GM10266 (cell line): ENCODE data around the gene DYNC2I2.
"Not testable (repeated sequence)": the region's sequence is repeated elsewhere in the genome, so short reads cannot be mapped to it uniquely, and the experiment has no call there.

ENCODE experiments used
- DNase-seq: peaks from one replicate; pipeline ENCODE4 v3.0.0; 2012; ENCODE audit errors: extremely low spot score
- TF ChIP-seq, protein P1 (sequence below): IDR thresholded peaks from 2 replicates; pipeline ENCODE4 v1.5.1; 2012; ENCODE audit warnings: mild to moderate bottlenecking, low read depth; ENCODE audit not compliant: control insufficient read depth, insufficient read depth; ENCODE audit errors: missing control alignments

DYNC2I2 gene

DNA sequence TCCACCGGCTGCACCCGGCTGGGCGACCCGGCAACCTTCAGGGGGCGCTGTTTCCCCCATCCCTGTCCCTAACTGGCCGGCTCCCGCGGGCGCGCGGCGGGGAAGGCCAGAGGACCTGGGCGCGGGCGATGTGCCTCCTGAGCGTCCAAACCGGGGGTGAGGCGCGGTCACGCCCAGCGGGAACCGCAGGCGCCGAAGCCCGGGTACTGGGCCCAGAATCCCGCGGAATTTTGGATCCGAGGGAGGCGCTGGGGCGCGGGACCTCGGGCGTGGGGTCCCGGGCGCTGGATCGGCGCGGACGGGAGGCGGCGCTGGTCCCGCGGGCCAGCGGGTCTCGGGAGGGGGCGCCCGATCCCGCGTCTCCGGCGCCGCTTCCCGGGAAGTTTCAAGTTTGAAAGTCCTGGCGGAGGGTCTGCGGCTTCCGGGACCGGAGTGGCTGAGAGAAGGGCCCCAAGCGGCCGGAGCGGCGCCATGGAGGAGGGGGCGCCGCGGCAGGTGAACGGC lies 45.9 kb upstream of the DYNC2I2 start, which contains the start of gene PKN3:
TSS of gene PKN3 (plus strand) at position 59 of the 504 bp plus-strand sequence. CDS start at position 472, 413 bp downstream.
- peak; percentile 97 for DNase-seq
- TF ChIP-seq, protein P1, sequence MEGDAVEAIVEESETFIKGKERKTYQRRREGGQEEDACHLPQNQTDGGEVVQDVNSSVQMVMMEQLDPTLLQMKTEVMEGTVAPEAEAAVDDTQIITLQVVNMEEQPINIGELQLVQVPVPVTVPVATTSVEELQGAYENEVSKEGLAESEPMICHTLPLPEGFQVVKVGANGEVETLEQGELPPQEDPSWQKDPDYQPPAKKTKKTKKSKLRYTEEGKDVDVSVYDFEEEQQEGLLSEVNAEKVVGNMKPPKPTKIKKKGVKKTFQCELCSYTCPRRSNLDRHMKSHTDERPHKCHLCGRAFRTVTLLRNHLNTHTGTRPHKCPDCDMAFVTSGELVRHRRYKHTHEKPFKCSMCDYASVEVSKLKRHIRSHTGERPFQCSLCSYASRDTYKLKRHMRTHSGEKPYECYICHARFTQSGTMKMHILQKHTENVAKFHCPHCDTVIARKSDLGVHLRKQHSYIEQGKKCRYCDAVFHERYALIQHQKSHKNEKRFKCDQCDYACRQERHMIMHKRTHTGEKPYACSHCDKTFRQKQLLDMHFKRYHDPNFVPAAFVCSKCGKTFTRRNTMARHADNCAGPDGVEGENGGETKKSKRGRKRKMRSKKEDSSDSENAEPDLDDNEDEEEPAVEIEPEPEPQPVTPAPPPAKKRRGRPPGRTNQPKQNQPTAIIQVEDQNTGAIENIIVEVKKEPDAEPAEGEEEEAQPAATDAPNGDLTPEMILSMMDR, result peak; percentile 93

DNA sequence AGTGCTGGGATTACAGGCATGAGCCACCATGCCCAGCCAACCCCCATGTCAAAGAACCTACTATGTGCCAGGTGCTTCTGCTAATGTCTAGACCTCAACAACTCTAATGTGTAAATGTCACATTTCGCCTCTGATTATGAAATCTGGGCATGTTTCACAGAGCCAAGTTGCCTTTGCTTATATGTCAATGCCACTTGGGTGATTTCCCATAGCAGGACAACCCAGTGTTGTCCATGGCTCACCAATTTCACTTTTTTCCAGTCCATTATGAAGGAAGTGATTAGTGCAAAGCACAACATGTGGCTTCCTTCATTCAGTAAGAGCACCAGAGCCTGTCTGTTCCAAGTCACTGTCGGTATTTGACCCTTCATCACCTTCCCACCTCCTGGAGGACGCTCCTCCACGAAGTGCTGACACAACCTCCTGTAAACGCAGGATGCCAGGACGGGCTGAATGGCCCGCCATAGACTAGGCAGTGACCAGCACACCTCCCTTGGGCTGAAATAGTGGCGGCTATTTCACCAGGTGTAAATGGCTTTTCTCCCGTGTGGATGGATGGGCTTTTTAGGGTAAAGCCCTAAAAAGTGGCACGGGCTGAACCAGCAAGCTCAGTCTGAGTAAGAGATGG lies 44.7 kb upstream of the DYNC2I2 start:
- TF ChIP-seq, protein P1, result no peak
- no peak for DNase-seq

DNA sequence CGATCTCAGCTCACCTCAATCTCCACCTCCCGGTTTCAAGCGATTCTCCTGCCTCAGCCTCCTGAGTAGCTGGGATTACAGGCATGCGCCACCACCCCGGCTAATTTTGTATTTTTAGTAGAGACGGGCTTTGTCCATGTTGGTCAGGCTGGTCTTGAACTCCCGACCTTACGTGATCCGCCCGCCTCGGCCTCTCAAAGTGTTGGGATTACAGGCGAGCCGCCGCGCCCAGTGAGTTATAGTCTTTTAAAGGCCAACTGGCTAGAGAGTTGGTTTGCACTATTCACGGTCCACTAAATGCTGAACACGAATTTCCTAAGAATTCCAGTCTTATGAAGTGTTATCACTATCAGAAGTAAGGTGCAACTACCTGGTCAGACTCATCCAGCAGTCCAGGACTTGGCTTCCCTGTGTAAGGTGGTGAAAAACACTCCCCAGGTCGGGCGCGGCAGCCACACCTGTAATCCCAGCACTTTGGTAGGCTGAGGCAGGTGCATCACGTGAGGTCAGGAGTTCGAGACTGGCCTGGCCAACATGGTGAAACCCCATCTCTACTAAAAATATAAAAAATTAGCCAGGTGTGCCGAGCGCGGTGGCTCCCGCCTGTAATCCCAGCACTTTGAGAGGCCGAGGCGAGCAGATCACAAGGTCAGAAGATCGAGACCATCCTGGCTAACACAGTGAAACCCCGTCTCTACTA lies 42.6 kb upstream of the DYNC2I2 start:
- not testable (repeated sequence) for DNase-seq

DNA sequence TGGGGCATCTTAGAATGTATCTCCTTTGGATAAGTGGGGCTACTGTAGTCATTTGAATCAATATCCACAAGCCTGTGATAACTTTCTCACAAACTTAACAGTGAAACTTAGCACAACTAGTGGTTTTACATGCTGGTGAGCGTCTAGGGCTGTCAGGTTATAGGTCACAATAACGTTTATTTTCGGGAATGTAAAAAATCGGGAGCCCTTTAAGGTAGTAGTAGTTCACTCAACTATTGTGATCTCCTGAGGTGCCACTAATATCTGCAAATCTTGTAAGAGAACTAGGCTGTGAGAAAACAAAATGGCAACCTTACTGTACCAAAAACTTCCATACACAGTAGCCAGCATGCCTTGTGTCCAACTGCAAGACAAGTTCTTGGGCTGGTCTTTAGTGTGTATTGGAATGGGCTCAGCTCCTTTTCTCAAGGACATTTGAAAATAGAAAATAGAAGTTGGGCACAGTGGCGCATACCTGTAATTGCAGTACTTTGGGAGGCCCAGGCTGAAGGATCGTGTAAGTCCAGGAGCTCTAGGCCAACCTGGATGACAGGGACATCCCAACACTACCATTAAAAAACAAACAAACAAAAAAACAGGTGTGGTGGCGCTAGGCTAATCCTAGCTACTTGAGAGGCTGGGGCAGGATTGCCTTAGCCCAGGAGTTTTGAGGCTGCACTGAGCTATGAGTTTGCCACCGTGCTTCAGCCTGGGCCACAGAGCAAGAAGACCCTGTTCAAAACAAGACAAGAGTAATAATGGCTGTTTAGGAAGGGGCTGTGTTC lies 40.5 kb upstream of the DYNC2I2 start:
- TF ChIP-seq, protein P1, result no peak
- DNase-seq, result no peak

DNA sequence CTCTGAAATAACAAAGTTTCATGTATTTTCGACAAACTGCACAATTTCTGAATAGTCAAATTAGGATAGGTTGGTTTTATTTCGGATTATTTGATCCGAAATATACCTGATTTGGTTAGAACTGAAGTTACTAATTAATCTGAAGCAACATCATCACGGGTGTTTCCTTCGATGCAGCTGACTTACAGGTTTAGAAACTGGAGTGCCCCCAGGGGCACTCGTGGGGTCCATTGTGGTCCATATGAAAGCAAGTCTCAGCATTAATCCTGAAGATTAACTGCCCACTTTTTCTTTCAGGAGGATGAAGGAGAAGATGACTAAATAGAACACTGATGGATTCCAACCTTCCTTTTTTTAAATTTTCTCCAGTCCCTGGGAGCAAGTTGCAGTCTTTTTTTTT lies 37.7 kb upstream of the DYNC2I2 start:
- no peak for DNase-seq
- TF ChIP-seq, protein P1, result no peak

DNA sequence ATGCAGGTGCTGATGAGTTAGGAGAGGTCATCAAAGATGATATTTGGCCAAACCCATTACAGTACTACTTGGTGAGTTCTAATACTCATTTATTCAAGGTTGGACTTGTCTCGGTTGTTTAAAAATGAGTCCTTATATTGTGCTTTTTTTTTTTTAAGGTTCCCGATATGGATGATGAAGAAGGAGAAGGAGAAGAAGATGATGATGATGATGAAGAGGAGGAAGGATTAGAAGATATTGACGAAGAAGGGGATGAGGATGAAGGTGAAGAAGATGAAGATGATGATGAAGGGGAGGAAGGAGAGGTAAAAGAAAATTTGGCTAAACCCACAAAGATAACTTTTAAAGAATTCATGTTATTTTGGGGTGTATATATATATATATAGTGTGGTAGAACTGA lies 37.1 kb upstream of the DYNC2I2 start:
- not testable (repeated sequence) for DNase-seq

DNA sequence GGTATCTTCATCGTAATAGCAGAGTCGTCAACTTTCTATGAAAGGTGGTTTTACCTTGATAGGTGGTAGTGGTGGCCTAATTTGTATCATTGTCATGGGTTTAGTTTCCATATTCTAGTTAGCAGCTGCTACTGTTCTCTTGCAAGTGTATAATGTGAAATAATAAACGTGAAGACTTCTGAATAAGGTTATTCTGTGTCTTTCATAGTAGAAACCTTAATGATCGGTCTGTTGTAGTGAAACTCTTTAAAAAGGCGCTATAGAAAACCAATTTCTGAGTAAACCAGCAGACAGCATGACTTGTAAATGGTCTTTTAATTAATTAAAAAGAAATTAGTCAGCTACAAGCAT lies 34.0 kb upstream of the DYNC2I2 start:
- TF ChIP-seq, protein P1, result no peak
- no peak for DNase-seq
